Spleen (tissue), 7 donors: ENCODE results near the gene CATSPER4.

Experiments used
- POLR2A ChIP-seq, 3 donors: fragments of 450-650 bp; IDR thresholded peaks; one replicate each; pipeline ENCODE4 v1.5.1; 2017; ENCODE audit warnings: antibody characterized with exemption in 3 of 3, mild to moderate bottlenecking in 1 of 3
- TF ChIP-seq, protein P1 (sequence below), 11 experiments: fragments of 200-600 bp in 7 of 11; fragments of 450-650 bp in 4 of 11; sonication (generic) in 4 of 11; IDR thresholded peaks in 8 of 11; conservative IDR thresholded peaks in 3 of 11; 1 replicate in 7 of 11; 2 replicates in 4 of 11; pipeline versions ENCODE4 v1.4.0 to v1.8.0; 2016 to 2021; ENCODE audit warnings: antibody characterized with exemption in 11 of 11, inconsistent platforms in 4 of 11, mild to moderate bottlenecking in 1 of 11
- donor health status: DM: no; HTN: no; CAD: no; lungs with moderate emphysema.
- donor health status: DM: no; HTN: no; CAD: no.
- donor health status: DM: no; HTN: no; CAD: no.

DNA sequence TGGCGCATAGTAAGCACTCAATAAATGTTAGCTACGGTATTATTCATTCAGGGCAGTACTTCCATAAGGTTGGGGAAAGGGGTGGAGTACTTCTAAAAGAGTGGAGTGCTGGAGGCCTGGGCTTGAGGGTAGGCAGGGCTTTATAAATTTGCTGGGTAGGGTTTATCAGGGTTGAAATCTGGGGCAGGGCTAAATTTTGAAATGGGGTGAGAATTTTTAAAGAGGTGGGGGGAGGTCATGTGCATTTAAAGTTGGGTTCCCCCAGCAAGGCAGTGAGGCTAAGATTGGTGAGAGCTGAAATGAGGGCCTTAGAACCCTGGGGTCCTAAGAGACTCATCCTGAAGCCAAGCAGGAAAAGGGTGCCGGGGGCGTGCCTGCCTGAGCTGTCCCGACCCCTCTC, 10.0 kb downstream of the CATSPER4 start:
- TF ChIP-seq, protein P1, sequence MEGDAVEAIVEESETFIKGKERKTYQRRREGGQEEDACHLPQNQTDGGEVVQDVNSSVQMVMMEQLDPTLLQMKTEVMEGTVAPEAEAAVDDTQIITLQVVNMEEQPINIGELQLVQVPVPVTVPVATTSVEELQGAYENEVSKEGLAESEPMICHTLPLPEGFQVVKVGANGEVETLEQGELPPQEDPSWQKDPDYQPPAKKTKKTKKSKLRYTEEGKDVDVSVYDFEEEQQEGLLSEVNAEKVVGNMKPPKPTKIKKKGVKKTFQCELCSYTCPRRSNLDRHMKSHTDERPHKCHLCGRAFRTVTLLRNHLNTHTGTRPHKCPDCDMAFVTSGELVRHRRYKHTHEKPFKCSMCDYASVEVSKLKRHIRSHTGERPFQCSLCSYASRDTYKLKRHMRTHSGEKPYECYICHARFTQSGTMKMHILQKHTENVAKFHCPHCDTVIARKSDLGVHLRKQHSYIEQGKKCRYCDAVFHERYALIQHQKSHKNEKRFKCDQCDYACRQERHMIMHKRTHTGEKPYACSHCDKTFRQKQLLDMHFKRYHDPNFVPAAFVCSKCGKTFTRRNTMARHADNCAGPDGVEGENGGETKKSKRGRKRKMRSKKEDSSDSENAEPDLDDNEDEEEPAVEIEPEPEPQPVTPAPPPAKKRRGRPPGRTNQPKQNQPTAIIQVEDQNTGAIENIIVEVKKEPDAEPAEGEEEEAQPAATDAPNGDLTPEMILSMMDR (IDR thresholded peaks at IDR 0.05 in 8 of 11, conservative IDR thresholded peaks at IDR 0.05 in 3 of 11), result no peak
- TF ChIP-seq POLR2A (IDR thresholded peaks at IDR 0.05), result no peak
